Measurements from ENCODE around the gene MCM7. TPM values are rescaled to one million over a fixed set of nuclear protein-coding genes. Genes with fewer than 3 reads are reported as not detected.

The MCM7 gene
- polyA plus RNA-seq, 1 of the 3 experiments (the other 2 are of a cell fraction): 241 TPM

- TF ChIP-seq, protein P1, sequence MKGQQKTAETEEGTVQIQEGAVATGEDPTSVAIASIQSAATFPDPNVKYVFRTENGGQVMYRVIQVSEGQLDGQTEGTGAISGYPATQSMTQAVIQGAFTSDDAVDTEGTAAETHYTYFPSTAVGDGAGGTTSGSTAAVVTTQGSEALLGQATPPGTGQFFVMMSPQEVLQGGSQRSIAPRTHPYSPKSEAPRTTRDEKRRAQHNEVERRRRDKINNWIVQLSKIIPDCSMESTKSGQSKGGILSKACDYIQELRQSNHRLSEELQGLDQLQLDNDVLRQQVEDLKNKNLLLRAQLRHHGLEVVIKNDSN (IDR thresholded peaks at IDR 0.05; ENCODE audit: borderline replicate concordance, low read depth): no peak
- TF ChIP-seq JUND (IDR thresholded peaks at IDR 0.05): no peak
- TF ChIP-seq TCF12 (IDR thresholded peaks at IDR 0.05): no peak
- TF ChIP-seq PBX3 (IDR thresholded peaks at IDR 0.05): peak; percentile 19; the same call in 1 of the 2 replicates
- TF ChIP-seq TAF1 (IDR thresholded peaks at IDR 0.05; ENCODE audit: borderline replicate concordance, low read depth, low read length): peak; percentile 99
- peak; percentile 62; the same call in 1 of the 2 replicates for TF ChIP-seq ELF1 (IDR thresholded peaks at IDR 0.05)
- no peak for TF ChIP-seq ZBTB33 (IDR thresholded peaks at IDR 0.05; ENCODE audit: borderline replicate concordance, low read depth)
- TF ChIP-seq TEAD4 (IDR thresholded peaks at IDR 0.05; ENCODE audit: borderline replicate concordance, insufficient read depth): peak; percentile 13; the same call in 1 of the 2 replicates
- TF ChIP-seq MEF2A (IDR thresholded peaks at IDR 0.05; ENCODE audit: borderline replicate concordance, low read depth): no peak
Measured at GRCh38 chr7:100088621-100089457, 12.4 kb downstream of the MCM7 start, which contains the start of gene COPS6 (continued).

DNA sequence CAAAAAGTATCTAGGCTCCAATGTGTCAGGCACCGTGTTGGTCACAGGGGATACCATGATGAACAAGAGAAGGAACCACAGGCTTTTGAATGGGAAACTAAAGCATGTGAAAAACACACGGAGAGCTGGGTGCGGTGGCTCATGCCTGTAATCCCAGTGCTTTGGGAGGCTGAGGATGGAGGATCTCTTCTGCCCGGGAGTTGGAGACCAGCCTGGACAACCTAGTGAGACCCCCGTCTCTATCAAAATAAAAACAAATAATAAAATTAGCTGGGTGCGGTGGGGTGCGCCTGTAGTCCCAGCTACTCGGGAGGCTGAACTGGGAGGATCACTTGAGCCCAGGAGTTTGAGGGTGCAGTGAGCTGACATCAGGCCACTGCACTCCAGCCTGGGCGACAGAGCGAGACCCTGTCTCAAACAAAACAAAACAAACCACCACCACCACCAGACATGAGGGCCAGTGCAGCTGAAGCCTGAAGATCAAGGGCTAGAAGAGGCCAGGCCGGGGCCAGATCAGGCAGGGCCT lies 13.0 kb downstream of the MCM7 start:
- Histone ChIP-seq H3K27me3 (ENCODE audit: insufficient read depth) (no peaks in the 10 kb centered on the region), H4K20me1 (ENCODE audit: insufficient read depth) (no peaks in the 10 kb centered on the region), H3F3A (replicated peaks; ENCODE audit: insufficient read depth) (peaks cover 66% of the 10 kb centered on the region), H3K36me3 (replicated peaks in 1 of 2; ENCODE audit: control insufficient read depth in 1 of 2, insufficient read depth in 2 of 2, low read length in 1 of 2) (peaks cover 27 to 30% of the 10 kb centered on the region in 2 experiments), H3K4me2 (peak overlapping the region; percentile 93), H3K27ac (ENCODE audit: low read depth in 2 of 2, low read length in 1 of 2) (peak overlapping the region; percentile 84 to 98), H3K9me2 (no peaks in the 10 kb centered on the region), H3K4me1 (ENCODE audit: control insufficient read depth in 1 of 2, insufficient read depth in 2 of 2, low read depth in 1 of 2, low read length in 1 of 2) (peaks cover 18 to 33% of the 10 kb centered on the region in 2 experiments; a peak in 3 of 4 replicates), H3K9ac (peak overlapping the region; percentile 87), H3K4me3 (ENCODE audit: low read depth in 2 of 2, low read length in 1 of 2) (peak overlapping the region; percentile 71 to 87), H3K79me2 (ENCODE audit: insufficient read depth) (peaks cover 47% of the 10 kb centered on the region), H3K9me3 (no peaks in the 10 kb centered on the region), H2AFZ (ENCODE audit: low read depth) (peak overlapping the region; percentile 64; the same call in 1 of the 2 replicates)
- POLR2A ChIA-PET: interaction anchor here (0.7 to 7.5 kb wide), 4 partner anchors 13 to 342 kb away, joined by 3 to 98 read pairs (median 3); partner anchors contain the start of genes AP4M1, MCM7 and MEPCE
- no peak for TF ChIP-seq GABPA (IDR thresholded peaks at IDR 0.05; ENCODE audit: low read depth)
- TF ChIP-seq ZBTB33 (IDR thresholded peaks at IDR 0.05; ENCODE audit: borderline replicate concordance, low read depth): no peak
- TF ChIP-seq RXRA (IDR thresholded peaks at IDR 0.05; ENCODE audit: borderline replicate concordance, low read depth): no peak
- no peak for TF ChIP-seq MEF2A (IDR thresholded peaks at IDR 0.05; ENCODE audit: borderline replicate concordance, low read depth)
- no peak for TF ChIP-seq FOXM1 (IDR thresholded peaks at IDR 0.05; ENCODE audit: low read depth)
- no peak for TF ChIP-seq YY1 (IDR thresholded peaks at IDR 0.05; ENCODE audit: low read depth)
- TF ChIP-seq POLR2AphosphoS5 (IDR thresholded peaks at IDR 0.05; ENCODE audit: low read depth, low read length): no peak
- TF ChIP-seq, protein P2, sequence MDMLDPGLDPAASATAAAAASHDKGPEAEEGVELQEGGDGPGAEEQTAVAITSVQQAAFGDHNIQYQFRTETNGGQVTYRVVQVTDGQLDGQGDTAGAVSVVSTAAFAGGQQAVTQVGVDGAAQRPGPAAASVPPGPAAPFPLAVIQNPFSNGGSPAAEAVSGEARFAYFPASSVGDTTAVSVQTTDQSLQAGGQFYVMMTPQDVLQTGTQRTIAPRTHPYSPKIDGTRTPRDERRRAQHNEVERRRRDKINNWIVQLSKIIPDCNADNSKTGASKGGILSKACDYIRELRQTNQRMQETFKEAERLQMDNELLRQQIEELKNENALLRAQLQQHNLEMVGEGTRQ (IDR thresholded peaks at IDR 0.05; ENCODE audit: borderline replicate concordance, low read depth, low read length): no peak
- TF ChIP-seq, protein P3, sequence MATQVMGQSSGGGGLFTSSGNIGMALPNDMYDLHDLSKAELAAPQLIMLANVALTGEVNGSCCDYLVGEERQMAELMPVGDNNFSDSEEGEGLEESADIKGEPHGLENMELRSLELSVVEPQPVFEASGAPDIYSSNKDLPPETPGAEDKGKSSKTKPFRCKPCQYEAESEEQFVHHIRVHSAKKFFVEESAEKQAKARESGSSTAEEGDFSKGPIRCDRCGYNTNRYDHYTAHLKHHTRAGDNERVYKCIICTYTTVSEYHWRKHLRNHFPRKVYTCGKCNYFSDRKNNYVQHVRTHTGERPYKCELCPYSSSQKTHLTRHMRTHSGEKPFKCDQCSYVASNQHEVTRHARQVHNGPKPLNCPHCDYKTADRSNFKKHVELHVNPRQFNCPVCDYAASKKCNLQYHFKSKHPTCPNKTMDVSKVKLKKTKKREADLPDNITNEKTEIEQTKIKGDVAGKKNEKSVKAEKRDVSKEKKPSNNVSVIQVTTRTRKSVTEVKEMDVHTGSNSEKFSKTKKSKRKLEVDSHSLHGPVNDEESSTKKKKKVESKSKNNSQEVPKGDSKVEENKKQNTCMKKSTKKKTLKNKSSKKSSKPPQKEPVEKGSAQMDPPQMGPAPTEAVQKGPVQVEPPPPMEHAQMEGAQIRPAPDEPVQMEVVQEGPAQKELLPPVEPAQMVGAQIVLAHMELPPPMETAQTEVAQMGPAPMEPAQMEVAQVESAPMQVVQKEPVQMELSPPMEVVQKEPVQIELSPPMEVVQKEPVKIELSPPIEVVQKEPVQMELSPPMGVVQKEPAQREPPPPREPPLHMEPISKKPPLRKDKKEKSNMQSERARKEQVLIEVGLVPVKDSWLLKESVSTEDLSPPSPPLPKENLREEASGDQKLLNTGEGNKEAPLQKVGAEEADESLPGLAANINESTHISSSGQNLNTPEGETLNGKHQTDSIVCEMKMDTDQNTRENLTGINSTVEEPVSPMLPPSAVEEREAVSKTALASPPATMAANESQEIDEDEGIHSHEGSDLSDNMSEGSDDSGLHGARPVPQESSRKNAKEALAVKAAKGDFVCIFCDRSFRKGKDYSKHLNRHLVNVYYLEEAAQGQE (IDR thresholded peaks at IDR 0.05; ENCODE audit: low read depth, low read length): no peak
- CTCF ChIA-PET: interaction anchor here (0.8 to 1.0 kb wide), 3 partner anchors 45 to 159 kb away, joined by 3 to 4 read pairs (median 3); partner anchors contain the start of gene GJC3
- DNase-seq: no peak
- 93% methylated on average over 11 of the region's 11 CpGs for WGBS (ENCODE audit: low lambda C conversion rate)

Measured in SK-N-SH (cell line).